Activated CD4-positive, CD25-positive, alpha-beta regulatory T cell treated with anti-CD3 and anti-CD28 coated beads, Interleukin-2, amount 50 U/mL, for 16 hours (primary cell): ENCODE measurements around the gene UST.

Experiments used
- DNase-seq: peaks from one replicate; pipeline ENCODE4 v3.0.0-alpha.2; 2020; ENCODE audit warnings: low read depth, low spot score

UST gene

GRCh38 chr6:149118737-149119653 is 372.2 kb downstream of the UST start:
- DNase-seq = no peak

- no peak for DNase-seq
Measured at GRCh38 chr6:149122850-149123821, 376.3 kb downstream of the UST start.

- DNase-seq = no peak
Measured at GRCh38 chr6:149125309-149125708, 378.5 kb downstream of the UST start.
